WERI-Rb-1 (cell line): ENCODE data around the gene EIF2B2.

ENCODE experiments used
- DNase-seq: peaks from one replicate; pipeline ENCODE4 v3.0.0-alpha.2; 2020
- H3K27ac ChIP-seq: fragments of 250-450 bp; sonication (Bioruptor Pico); 2 replicates; pipeline ENCODE4 v1.5.1; 2020; ENCODE audit warnings: mild to moderate bottlenecking, moderate library complexity
- H3K27me3 ChIP-seq: fragments of 250-450 bp; sonication (Bioruptor Pico); 2 replicates; pipeline ENCODE4 v1.5.1; 2021; ENCODE audit warnings: mild to moderate bottlenecking, low read depth, moderate library complexity; ENCODE audit not compliant: insufficient read depth, severe bottlenecking
- H3K36me3 ChIP-seq: fragments of 250-450 bp; sonication (Bioruptor Pico); 2 replicates; pipeline ENCODE4 v1.5.1; 2020; ENCODE audit warnings: mild to moderate bottlenecking, moderate library complexity
- H3K4me3 ChIP-seq: 2 replicates; pipeline ENCODE4 v1.5.1; 2011; ENCODE audit warnings: low read depth, mild to moderate bottlenecking, control low read depth, low read length
- H3K9me3 ChIP-seq: fragments of 250-450 bp; sonication (Bioruptor Pico); 2 replicates; pipeline ENCODE4 v1.5.1; 2021; ENCODE audit warnings: mild to moderate bottlenecking, moderate library complexity; ENCODE audit not compliant: severe bottlenecking
- TF ChIP-seq, protein P1 (sequence below): IDR thresholded peaks from 2 replicates; pipeline ENCODE4 v1.5.1; 2011; ENCODE audit warnings: low read depth, mild to moderate bottlenecking, control low read depth, inconsistent platforms, low read length

The EIF2B2 gene

GRCh38 chr14:74979029-74979428, 23.7 kb upstream of the EIF2B2 start:
- Histone ChIP-seq H3K27ac (peak overlapping the region; percentile 84), H3K4me3 (no peak overlapping the region), H3K36me3 (no peaks in the 10 kb centered on the region), H3K9me3 (no peaks in the 10 kb centered on the region), H3K27me3 (no peaks in the 10 kb centered on the region)
- no peak for DNase-seq
- TF ChIP-seq, protein P1, sequence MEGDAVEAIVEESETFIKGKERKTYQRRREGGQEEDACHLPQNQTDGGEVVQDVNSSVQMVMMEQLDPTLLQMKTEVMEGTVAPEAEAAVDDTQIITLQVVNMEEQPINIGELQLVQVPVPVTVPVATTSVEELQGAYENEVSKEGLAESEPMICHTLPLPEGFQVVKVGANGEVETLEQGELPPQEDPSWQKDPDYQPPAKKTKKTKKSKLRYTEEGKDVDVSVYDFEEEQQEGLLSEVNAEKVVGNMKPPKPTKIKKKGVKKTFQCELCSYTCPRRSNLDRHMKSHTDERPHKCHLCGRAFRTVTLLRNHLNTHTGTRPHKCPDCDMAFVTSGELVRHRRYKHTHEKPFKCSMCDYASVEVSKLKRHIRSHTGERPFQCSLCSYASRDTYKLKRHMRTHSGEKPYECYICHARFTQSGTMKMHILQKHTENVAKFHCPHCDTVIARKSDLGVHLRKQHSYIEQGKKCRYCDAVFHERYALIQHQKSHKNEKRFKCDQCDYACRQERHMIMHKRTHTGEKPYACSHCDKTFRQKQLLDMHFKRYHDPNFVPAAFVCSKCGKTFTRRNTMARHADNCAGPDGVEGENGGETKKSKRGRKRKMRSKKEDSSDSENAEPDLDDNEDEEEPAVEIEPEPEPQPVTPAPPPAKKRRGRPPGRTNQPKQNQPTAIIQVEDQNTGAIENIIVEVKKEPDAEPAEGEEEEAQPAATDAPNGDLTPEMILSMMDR, result no peak

DNA sequence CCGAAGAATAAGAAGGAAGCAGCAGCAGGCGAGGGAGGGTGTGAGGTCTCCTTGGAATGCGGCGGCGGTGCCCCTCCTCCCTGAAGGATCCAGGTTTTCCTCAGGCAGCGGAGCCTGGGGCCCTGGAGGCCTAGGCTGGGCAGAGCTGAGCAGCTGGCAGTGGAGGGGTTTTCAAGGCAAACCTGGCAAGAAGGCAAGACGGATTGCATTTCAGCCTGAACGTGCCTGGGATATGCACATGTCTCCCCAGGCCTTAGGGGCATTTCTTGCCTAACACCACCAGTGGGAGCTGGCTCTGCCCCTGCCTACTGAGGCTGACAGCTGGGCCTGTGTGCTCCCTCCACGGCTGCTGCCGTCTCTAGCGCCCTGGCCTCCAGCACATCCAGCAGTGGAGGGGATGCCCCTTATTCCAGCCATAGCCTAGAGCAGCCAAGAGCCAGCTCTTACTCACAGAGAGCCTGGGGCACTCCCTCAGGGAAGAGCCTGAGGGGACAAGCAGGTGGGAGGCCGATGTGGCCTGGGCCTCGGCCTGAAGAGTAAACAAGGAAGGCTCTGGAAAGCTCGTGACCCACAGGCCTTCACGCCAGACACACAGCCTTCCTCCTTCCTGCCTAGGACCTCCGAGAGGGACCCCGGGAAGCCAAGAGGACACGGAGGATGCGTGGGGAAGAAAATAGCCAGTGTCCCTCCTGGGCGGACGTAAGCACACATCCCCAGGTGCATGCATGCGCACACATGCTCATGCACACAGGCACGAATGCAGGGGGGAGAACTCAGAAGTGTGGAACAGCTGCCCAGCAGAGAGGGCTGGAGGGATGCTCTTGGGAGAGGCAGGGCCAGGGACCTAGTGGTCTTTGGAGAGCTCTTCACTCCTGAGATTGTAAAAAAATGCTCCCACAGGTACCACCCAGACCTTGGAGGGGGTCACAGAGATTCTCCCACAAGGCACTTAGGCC, 23.0 kb upstream of the EIF2B2 start:
- TF ChIP-seq, protein P1, result peak; percentile 57
- DNase-seq, result peak; percentile 67
- Histone ChIP-seq H3K27ac (peak overlapping the region; percentile 84), H3K27me3 (no peaks in the 10 kb centered on the region), H3K36me3 (no peaks in the 10 kb centered on the region), H3K4me3 (no peak overlapping the region), H3K9me3 (no peaks in the 10 kb centered on the region)

DNA sequence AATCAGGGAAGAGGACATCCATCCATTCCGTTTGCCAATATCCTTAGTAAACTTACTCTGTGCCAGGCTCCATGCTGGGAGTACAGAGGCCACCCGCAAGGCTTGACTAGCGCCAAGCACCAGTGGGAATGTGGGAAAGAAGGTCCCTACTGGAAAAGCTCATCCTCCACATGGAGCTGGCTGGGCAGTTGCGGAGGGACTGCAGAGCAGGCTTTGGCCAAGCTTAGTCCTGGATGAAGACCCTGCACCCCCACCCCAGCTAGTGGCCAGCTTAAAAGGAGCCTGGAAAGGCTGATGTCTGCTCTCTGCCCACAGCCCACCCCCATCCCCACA, 22.4 kb upstream of the EIF2B2 start:
- H3K36me3 ChIP-seq, result no peaks in the 10 kb centered on the region
- TF ChIP-seq, protein P1, result no peak
- no peaks in the 10 kb centered on the region for H3K9me3 ChIP-seq
- peak overlapping the region; percentile 84 for H3K27ac ChIP-seq
- no peak overlapping the region for H3K4me3 ChIP-seq
- no peak for DNase-seq
- H3K27me3 ChIP-seq, result no peaks in the 10 kb centered on the region

GRCh38 chr14:74980731-74981461, 21.8 kb upstream of the EIF2B2 start:
- Histone ChIP-seq H3K4me3 (no peak overlapping the region), H3K27me3 (no peaks in the 10 kb centered on the region), H3K36me3 (no peaks in the 10 kb centered on the region), H3K27ac (peak overlapping the region; percentile 84), H3K9me3 (no peaks in the 10 kb centered on the region)
- peak; percentile 91 for DNase-seq
- TF ChIP-seq, protein P1, result no peak; the same call in 1 of the 2 replicates

DNA sequence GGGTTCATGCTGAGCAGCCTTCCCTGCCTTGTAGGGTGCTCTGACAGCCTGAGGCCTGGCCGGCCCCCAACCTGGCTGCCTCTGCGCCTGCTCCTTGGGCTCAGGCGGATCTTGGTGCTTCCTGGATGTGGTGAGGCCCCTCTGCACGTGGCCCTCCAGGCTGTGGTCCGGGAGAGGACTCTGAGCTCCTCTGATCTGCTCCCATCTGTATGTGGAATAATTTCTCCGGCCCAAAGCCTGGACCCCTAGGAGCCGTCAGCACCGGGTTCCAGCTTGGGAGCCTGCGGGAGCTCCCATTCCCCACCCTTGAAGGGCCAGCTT, 21.3 kb upstream of the EIF2B2 start:
- TF ChIP-seq, protein P1, result no peak
- Histone ChIP-seq H3K36me3 (no peaks in the 10 kb centered on the region), H3K4me3 (no peak overlapping the region), H3K27me3 (no peaks in the 10 kb centered on the region), H3K9me3 (no peaks in the 10 kb centered on the region), H3K27ac (peak overlapping the region; percentile 84)
- DNase-seq, result no peak
